A204.1 (cell line): ENCODE results near the gene SORD.
"Not testable (repeated sequence)": the region's sequence is repeated elsewhere in the genome, so short reads cannot be mapped to it uniquely, and the experiment has no call there.

Experiments used
- FAIRE-seq: peaks from 2 replicates; lab custom pipeline; 2012; peaks lifted over from hg19 to GRCh38; lab: Jason Lieb, UNC

SORD gene

DNA sequence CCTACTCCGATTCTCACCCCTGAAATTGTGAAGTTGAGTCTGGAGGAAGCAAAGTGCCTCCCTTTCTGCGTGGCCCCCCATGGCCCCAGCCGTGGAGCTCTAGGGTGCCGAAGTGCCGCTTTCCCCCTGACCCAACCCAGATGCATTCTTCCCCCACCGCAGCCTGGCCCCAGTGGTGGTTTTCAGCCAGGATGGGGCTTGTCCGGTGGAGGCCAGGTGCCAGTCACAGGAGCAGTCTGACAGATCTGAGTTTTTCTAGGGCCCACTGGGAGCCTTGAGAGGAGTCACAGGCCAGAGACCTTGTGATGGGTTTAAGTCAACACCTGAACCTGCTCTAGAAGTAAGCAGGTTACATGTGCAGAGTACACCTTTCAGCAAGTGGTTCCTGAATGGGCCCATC, 39.3 kb downstream of the SORD start:
- FAIRE-seq, result not testable (repeated sequence)

GRCh38 chr15:45064386-45064785, 41.4 kb downstream of the SORD start:
- no peak for FAIRE-seq

DNA sequence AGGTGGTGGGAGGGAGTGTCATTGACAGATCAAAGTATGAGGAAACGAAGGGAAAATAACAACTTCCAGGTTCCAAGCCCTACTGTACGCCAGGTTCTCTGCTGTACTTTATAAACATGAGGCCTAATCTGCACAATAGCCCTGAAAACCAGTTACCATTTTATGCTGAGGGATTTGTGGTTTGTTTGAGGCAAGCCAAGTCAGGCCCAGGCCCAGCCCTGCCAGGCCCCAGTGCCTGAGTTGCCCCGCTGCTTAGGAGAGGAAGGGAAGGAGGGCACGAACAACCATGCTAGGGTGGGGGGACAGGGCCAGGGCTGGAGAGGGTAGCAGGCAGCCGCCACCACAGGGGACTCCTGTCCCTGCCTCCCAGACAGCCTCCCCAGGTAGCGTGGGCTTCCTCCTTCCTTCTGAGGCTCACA, 47.0 kb downstream of the SORD start:
- not testable (repeated sequence) for FAIRE-seq

GRCh38 chr15:45073602-45074001, 50.6 kb downstream of the SORD start:
- not testable (repeated sequence) for FAIRE-seq

DNA sequence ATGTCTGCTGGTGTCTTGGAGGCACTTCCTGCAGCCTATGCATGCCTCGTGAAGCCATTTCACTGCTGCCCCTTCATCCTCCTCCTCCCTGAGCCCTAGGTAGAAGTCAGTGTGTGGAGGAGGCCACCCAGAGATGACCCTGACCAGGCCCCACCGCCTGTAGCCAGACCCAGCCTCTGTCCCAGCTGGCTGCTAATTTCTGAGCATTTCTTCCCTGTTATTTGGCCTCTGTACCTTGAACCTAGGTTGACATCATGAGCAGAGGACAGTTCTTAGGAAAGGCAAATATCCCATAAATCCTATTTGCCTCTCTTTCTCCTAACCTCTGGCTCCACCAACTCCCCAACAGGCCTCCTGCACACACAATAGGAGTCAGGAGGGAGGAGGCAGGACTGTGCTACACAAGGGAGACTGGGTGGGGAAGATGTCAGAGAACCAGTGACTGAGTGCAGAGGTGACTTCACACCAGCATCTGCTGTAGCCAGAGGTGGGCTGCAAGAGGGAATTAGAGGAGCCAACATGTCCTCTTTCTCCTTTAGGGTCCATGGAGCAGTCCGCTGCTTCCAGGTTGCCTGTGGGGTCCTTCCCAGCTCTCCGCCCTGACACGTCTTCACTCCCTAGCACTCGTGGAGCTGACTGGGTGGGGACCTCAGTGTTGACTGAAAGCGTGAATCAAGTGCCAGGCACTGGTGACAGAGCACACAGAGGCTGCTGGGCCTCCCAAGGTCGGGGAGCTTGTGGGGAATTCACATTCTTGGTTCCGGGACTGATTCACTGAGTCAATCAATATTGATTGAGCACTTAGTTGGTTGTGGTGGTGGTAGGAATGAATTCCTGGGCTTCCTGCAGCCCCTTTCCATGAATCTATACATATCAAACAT, 52.7 kb downstream of the SORD start:
- FAIRE-seq, result not testable (repeated sequence)

DNA sequence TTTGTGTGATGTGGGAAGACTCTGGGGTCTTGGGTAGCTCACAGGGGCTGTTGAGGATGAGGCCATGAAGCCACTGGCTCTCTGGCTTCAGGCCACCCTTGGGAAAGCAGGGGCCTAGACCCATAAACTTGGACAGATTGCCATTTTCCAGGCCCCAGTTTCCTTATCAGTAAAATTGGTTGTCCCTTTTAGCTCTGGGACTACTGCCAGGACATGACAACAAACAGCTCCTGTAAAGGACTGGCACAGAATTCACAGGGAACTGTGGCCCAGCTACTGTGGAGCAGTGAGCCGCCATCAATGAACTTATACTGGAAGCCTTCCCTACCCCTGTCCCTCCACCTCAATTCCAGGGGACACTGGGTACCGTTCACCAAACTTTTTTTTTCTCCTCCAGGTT, 54.4 kb downstream of the SORD start:
- FAIRE-seq, result not testable (repeated sequence)

- FAIRE-seq, result not testable (repeated sequence)
Measured at GRCh38 chr15:45079201-45079600, 56.2 kb downstream of the SORD start.

DNA sequence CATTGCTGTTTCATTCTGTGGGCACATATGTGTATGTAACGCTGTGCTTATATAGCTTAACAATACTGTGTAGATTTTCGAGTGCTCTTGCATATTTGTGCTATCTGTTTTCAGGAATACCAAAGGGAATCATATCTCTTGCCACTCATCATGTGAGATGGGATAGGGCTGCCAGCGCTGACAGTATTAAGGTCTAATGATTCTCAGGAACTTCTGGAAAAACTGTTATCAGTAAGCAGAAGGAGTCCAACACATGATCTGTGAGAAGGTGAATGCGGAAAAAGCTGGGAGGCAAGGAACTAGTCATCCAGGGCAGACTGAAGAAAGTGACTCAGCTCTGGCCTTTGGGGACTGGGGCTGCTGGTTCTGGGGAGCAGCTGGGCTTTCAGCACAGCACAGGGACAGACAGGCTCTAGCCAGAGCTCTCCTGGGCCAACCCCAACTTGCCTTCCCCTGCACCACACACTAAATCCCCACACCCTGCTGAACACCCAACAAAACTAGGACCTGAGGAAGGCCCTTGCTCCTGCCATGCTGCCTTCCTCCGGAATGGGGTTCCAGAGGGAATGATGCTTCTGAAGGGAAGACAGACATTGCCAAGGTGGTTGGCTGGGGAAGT, 56.7 kb downstream of the SORD start:
- not testable (repeated sequence) for FAIRE-seq

GRCh38 chr15:45080593-45080992, 57.6 kb downstream of the SORD start:
- FAIRE-seq, result not testable (repeated sequence)

GRCh38 chr15:45082412-45082811, 59.4 kb downstream of the SORD start:
- not testable (repeated sequence) for FAIRE-seq

DNA sequence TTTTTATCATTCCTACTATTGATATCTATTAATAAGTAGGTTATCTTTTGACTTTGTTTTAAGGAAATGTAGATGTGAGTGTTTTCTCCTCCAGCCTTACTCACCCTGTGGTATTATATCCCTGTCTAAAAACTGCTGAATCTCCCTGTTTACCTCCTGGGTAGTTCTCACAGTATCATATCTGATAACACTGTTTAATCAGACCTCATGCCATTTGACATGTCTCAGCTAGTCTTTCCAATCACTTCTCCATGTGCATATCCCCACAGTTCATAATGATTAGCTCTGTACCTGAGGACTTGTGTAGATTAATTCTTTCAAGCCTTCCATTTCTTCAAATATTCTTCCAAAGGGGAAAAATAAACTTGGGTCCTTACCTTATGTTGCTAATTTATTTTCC, 60.2 kb downstream of the SORD start:
- FAIRE-seq, result no peak

DNA sequence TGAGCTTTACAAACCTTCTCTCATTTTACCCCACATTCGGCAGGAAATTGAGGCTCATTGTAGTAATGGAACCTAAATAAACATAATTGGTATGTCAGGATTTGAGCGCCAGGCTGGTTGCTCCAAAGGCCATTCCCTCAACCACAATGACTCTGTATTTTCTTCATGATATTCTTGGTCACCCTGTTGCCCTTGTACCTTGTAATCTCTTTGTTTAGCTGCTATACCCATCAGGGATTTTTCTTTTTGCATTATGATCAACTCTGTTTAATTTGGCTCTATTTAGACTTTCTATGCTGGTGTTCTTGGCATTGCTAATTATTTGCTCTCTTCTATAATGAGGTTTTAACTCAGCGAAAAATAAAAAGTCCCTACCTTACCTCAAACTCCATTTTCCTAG, 61.2 kb downstream of the SORD start:
- no peak for FAIRE-seq

DNA sequence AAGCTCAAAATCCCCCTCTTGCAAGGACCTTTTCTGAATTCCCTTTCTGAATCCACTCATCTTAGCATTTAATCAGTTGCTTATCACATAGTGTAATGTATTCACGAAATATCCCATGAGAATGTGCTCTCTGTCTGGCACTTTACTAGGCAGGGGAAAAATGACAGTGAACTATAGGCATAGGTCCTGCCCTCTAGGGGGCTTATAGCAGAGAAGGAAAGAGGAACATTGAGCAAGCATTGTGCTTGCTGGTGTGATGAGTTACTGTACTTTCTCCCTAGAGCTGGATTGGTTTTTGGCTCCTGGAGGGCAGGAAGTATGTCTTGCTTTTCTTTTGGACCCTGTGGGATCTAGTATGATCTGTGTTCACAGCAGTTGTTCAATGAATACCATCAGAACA, 64.5 kb downstream of the SORD start:
- FAIRE-seq, result no peak

DNA sequence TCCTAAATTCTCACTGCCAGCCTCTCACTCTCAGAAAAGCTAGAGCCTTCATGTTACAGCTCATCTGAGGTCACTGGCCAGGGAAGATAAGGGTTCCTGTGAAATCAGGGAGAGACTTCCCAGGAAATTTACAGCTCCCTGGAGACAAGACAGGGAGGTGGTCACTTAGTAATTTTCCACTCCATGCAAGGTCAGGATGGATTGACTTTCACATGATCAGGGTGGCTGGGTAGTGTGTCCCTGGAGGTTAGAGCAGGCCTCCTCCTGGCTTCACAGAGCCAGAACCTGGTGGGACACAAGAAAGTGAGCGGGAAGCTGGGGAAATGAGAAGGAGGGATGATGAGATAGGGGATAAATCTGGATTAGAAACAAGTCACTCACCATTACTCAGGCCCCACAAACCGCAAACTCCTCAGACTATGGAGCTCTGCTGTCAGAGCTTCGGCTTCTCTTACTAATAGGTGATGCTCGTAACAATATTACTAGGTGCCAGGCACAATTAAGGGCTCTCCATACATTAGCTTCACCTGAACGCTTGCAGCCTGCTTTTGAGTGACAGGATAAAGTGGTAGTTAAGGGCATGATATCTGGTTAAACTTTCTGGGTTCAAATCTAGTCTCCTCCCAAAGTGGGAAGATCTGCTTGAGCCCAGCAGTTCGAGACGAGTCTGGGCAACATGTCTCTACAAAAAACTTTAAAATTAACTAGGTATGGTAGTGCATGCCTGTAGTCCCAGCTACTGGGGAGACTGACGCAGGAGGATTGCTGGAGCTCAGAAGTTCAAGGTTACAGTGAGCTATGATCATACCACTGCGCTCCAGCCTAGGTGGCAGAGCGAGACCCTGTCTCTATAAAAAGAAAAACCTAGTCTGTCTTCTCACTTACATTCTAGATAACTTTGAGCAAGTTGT, 66.1 kb downstream of the SORD start:
- no peak for FAIRE-seq

DNA sequence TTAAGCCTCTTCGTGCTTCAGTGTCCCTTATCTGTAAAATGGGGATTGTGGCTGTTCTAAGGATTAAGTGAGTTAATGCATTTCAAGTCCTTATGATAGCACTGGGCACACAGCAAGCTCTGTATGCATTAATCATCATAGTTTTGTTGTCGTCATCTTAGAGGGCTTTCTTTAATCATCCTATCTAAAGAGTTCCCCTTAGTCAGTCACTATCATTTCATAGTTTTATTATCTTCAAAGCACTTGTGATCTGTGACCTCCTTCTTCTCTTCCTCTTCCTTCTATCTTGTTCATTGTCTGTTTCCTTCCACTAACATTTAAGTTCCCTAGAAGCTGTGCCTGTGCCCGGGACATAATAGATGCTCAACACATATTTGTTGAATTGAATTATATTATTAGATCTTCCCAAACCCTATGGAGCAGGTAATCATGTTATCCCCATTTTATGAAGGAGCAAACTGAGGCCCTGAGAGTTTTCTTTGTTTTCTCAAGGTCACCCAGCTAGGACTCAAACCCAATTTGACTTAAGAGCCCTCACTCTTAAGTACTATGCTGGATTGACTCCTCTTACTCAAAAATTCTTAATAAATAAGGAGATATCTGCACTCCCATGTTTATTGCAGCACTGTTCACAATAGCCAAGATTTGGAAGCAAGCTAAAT, 66.8 kb downstream of the SORD start:
- FAIRE-seq, result no peak

DNA sequence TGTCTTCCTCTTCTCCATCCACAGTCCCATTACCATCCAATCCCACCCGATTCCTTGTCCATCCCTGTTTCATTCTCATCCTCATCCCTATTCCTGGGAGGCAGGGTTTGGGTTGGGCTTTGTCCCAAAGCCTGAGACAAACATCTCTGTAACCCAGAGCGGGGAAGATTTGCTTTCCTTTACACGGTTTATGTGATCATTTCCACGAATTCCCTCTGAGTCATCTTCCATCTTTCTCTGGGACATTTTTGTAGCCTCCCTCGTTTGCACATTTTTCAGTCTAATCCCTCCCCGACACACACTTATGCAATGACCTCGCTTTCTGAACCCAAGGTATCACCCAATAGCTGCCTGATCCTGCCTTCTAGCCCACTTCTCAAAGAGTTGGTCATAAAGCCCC, 68.2 kb downstream of the SORD start:
- FAIRE-seq, result no peak

GRCh38 chr15:45091576-45091975, 68.6 kb downstream of the SORD start:
- FAIRE-seq, result no peak

DNA sequence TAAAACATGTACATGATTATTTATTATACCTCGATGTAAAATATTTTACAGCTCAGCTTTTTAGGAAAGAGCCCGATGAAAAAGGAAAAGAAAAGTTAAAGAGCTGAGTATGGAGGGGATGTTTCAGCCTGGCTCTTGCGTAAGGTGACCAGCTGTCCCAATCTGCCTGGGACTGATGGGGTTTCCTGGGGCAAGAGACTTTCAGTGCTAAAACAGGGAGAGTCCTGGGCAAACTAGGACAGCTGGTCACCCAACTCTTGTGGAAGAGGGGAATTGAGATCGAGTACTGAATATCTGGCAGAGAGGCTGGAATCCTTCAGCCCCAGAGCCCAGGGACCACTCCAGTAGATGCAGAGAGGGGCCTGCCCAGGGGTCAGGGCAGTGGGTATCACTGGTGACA, 70.0 kb downstream of the SORD start:
- no peak for FAIRE-seq

DNA sequence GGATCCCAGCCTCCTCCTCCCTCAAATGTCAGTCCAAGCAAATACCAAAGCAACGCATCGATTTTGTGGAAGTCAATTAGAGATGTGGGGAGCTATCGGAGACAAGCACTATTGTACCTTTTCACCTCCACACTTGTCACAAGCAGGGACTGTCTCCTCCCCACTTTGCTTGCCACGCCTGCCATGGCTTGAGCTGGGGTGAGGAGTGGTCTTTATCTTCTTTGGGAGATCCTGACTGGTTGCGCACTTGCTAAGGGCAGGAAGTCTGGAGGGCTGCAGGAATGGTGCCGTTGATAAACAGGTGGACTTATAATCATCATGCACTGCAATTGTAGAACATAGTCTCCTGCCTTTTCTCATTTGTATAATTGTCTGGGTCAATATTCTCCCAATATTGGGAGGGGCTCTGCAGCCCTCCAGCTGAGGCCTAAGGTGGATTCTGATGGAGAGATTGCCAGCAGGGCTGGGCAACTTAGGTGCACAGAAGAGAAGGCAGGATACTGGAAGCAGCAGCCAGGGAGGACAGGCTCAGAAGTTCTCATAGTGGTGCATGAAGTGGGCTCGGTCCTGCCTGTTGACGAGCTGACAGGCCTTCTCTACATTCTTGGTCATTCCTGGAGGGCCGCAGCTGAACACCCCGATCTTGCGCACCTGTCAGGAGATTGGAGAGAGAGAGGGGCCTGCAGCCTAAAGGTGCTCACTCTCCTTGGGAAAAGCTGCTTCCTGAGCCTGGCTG, 70.8 kb downstream of the SORD start:
- no peak for FAIRE-seq

DNA sequence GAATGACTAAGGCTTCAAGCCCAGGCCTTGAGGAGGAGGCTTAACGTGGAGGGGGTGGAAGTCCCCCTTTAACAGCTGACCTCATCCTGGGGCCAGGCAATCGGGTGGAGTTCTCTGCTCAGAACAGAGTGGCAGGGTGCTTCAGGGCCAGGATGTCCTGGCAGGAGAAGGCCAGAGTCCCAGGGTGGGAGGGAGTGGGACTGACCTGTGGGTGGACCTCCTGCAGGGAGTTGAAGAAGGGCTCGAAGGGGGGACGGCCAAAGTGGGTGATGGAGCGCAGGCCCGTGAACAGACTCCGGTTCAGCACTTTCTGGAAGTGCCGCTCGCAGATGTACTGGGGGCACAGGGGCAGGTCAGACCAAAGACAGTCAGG, 71.3 kb downstream of the SORD start:
- FAIRE-seq, result no peak

GRCh38 chr15:45095661-45096060, 72.7 kb downstream of the SORD start:
- FAIRE-seq, result no peak

DNA sequence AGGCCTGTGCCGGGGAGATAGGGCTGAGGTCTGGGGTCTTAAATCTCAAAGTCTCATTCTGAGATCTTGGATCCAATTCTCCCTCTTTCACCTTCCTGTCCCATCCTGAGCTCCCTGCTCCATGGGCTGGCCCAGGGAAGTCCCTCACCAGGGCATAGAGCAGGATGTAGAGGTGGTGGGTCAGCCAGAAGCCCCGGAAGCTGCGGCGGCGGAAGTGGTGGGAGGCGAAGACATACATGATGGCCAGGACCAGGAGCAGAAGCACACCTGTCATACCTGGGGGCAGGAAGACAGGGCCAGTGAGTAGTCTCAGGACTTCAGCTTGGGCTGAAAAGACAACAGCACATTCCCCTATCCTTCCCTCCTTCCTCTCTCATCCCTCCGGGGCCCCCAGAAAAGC, 74.5 kb downstream of the SORD start:
- no peak for FAIRE-seq
